ENCODE data around the gene SACS.
A peak's percentile ranks its signal among the peaks of the same experiment; 100 is the strongest.

Gene SACS, protein sequence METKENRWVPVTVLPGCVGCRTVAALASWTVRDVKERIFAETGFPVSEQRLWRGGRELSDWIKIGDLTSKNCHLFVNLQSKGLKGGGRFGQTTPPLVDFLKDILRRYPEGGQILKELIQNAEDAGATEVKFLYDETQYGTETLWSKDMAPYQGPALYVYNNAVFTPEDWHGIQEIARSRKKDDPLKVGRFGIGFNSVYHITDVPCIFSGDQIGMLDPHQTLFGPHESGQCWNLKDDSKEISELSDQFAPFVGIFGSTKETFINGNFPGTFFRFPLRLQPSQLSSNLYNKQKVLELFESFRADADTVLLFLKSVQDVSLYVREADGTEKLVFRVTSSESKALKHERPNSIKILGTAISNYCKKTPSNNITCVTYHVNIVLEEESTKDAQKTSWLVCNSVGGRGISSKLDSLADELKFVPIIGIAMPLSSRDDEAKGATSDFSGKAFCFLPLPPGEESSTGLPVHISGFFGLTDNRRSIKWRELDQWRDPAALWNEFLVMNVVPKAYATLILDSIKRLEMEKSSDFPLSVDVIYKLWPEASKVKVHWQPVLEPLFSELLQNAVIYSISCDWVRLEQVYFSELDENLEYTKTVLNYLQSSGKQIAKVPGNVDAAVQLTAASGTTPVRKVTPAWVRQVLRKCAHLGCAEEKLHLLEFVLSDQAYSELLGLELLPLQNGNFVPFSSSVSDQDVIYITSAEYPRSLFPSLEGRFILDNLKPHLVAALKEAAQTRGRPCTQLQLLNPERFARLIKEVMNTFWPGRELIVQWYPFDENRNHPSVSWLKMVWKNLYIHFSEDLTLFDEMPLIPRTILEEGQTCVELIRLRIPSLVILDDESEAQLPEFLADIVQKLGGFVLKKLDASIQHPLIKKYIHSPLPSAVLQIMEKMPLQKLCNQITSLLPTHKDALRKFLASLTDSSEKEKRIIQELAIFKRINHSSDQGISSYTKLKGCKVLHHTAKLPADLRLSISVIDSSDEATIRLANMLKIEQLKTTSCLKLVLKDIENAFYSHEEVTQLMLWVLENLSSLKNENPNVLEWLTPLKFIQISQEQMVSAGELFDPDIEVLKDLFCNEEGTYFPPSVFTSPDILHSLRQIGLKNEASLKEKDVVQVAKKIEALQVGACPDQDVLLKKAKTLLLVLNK (N-terminal part only)

DNA sequence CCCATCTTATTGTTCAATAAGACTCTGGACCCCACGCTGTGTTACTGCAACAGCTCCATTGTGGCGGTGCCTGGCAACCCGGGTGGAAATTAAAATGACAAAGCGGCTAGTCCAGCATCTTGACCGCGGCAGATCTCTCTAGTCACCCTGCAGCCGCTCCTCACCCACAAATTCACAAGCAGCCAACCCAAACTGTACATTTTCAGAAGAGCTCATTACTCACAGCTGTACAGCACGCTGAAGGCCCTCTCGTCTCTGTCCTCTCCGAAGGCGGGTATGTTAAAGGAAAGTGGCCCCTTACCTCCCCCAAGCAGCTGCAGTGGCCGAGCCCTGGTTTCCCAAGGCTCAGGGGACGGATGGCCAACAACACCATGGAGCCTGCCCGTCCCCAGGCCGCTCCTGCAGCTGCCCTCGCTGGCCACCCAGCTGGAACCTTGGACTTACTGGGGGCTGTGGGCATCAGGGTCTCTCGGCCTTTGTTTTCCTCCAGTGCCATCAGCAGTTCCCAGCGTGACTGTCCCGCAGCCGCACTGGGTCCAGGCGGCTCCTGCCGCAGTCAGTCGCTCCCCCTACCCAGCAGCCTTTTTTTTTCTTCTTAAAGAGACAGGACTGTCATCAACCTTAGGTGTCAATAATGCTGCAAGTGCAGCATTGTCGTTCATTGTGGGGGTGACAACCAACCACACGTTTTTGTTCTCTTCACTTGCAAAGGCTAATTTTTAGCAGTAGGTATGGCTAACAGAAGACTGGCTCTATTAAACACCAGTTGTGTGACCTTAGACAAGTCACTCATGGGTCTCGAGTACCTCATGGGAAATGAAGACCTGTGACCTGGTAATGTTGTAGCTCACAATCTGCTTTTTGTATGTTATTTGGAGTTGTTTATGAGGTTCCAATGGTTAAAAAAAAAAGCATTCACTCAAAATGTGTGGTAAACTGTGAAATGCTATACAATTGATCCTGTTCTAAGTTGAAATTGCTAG, at the start of gene SACS:
SACS (minus strand) TSS at position 532 of the 983 bp plus-strand sequence. CDS start 22,463 bp downstream, outside the sequence.
- no peak for DNase-seq (ENCODE audit: low read depth)

DNA sequence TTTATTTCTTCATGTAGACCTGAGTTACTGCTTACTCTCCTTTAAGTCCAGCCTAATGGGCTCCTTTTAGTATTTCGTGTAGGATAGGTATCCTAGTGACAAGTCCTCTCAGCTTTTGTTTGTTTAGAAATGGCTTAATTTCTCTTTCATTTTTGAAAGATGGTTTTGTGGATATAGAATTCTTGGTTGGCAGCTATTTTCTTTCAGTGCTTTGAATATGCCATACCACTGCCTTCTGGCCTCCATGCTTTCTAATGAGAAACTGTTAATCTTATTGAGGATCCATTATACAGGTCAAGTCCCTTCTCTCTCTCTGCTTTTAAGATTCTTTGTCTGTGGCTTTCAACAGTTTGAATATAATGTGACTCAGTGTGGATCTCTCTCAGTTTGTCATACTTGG, 46.8 kb upstream of the SACS start:
- no peak for DNase-seq (ENCODE audit: low read depth)

DNA sequence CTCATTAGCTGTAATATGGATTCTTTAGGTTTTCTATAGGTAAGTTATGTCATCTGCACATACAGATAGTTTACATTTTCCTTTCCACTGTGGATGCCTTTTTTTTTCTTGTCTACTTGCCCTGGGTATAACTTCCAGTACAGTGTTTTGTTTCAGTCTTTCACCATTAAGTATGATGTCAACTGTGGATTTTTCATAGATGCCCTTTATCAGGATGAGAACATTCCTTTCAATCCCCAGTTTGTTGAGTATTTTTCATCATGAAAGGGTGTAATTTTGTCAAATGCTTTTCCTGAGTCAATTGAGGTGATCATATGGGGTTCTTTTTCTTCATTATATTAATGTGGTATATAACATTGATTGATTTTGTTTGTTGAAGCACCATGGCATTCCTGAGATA, 43.6 kb upstream of the SACS start:
- no peak for DNase-seq (ENCODE audit: low read depth)

DNA sequence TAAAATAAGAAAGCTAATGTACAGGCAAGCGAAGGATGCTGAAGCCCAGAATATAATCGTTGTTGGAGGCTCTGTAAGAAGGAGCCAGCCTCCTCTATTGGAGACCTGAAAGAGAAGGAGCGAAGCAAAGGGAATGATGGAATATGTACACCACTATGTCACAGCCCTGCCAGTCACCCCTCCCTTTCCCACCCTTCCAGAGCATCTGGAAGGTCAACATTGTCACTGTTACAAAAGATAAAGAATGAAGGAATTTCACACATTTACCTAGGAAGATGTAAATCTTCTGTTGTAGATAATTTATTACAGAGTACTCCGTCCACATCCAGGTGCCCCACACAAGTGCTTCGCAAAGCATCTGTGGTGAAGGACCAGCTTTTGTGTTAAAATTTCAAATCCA, 39.7 kb upstream of the SACS start:
- DNase-seq (ENCODE audit: low read depth), result no peak

DNA sequence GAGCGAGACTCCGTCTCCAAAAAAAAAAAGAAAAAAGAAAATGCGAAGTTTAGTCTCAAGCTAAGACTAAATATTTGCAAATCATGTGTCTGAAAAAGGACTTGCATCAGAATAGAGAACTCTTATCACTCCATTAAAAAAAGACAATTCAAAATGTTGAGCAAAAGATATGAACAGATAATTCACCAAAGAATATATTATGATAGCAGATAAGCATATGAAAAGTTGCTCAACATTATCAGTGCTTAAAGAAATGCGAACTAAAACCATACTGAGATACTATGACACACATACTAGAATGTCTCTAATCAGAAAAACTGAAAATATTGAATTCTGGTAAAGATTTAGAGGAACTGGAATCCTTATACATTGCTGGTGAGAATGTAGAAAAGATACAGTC, 38.7 kb upstream of the SACS start:
- no peak for DNase-seq (ENCODE audit: low read depth)

DNA sequence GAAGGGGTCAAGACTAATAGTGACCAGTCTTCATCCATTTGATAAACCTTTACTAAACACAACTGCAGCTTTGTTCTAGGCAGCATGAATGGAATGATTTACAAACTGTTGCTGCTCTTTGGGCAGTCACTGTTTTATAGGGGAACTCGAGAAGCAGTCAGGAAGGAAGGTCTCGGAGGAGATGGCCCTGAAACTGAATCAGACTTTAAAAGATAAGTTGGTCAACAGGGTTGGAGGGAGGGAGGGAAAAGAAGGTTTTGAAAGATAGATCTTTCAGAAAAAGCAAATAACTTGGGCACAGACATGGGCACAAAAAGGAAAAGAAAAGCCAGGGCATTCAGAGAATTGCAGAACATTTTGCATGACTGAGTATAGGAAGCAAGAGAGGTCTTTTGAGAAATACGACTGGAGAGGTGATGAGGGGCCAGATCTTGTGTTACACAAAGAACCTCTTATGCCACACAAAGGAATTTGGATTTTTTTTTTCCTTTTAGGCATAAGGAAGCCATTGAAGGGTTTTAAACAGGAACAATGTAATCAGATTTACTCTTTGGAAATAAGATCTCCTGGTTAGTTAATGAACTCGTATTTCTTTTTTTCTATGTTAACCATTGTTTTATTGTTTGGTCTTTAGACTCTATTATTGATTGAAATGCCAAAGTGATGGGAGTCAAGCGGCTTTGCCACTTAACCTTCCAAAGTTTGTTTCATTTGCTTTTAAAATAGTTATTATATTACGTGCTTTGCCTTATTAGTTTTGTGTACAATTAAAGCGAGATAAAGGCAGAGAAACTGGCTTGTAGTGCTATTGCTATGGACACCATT, 37.5 kb upstream of the SACS start:
- DNase-seq (ENCODE audit: low read depth), result no peak

DNA sequence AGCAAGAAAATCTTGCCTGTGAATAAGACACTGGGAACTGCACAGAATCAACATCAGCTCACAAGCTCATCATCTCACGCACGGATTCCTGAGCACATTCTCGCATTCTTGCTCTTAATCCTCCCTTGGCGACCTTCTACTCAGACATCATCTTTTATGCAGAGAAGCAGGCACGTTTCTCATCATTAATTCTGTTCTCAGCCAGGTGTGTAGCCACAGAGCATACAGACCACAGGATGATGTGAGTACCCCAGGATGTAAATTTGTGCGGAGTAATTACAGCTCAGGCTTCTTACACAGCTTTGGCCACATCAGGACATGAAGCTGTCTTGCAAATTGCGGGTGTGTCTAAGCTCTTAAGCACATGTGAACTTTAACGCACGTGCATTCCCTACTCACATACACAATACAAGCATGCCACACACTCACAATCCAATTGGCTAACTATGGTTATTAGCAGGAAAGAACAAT, 36.5 kb upstream of the SACS start:
- DNase-seq (ENCODE audit: low read depth), result no peak

DNA sequence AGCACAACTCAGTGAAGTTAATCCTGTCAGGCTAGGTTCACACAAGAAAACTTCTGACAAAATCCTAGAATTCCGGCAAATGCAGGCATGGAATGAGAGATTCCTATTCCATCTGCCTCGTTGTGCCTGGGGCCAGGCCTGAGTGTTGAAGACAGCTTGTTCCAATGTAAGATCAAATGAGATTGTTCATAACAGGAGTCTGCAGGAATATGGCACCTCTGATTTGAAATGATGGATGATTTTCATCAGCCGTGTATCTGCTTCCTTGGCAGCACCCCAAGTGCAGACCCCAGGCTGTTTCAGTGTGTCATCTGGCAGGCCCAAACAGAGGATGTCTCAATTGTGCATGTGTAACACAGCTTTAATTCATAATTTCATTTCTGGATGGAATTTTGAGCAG, 35.3 kb upstream of the SACS start:
- DNase-seq (ENCODE audit: low read depth), result no peak

DNA sequence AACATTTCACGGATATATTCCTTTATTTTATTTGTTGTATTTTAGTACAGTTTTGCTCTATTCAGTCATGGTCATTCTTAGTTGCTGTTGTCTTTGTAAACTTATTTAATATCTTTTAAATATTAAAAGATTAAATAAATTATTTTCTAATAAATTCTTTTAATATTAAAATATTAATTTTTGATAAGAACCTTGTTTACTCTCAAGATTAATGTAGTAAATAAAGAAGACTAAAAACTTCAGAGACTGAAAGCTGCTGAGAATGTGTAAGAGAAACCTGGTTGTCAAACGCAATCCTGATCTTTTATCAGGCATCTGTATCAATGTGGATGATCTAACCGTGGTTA, 34.4 kb upstream of the SACS start:
- no peak for DNase-seq (ENCODE audit: low read depth)

DNA sequence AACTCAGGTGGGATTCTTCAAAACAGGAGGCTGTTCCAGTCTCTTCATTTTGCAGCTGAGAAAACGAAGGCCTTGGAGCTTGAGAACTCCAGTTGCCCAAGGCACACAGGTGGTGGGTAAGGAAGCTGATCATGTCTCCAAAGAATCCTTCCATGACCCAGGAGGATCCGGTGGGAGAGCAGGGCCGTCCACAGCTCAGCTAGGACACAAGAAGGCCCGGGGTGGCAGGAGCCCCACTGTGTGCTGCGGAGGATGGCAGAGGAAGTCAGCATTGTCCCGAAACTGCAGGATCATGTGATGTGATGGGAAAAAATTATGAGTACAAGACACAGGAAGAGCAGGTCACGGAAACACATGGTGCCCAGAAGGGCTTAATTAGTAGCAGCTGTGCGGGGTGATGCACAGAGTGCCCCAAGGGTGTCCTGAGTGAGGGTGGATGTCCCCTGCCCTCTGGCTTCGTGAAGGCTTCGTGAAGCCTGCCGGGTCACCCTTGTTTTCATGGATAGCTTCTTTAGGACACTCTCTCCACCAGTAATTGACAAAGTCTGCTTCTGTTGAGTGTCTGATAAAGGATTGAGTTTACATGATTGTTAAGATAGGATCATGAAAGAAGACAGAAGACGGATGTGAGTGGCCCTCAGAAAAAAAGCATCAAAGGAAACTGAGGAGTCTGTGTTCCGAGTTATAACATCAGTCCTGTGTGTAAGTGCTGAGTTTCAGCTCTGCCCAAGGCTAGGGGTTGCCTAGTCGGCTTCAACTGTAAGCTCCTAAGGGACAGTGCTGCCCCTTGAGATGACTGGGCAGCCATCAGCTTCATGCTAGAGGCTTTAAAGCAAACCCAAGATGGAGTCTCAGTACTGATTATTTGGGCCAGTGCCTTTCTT, 33.8 kb upstream of the SACS start:
- no peak for DNase-seq (ENCODE audit: low read depth)

DNA sequence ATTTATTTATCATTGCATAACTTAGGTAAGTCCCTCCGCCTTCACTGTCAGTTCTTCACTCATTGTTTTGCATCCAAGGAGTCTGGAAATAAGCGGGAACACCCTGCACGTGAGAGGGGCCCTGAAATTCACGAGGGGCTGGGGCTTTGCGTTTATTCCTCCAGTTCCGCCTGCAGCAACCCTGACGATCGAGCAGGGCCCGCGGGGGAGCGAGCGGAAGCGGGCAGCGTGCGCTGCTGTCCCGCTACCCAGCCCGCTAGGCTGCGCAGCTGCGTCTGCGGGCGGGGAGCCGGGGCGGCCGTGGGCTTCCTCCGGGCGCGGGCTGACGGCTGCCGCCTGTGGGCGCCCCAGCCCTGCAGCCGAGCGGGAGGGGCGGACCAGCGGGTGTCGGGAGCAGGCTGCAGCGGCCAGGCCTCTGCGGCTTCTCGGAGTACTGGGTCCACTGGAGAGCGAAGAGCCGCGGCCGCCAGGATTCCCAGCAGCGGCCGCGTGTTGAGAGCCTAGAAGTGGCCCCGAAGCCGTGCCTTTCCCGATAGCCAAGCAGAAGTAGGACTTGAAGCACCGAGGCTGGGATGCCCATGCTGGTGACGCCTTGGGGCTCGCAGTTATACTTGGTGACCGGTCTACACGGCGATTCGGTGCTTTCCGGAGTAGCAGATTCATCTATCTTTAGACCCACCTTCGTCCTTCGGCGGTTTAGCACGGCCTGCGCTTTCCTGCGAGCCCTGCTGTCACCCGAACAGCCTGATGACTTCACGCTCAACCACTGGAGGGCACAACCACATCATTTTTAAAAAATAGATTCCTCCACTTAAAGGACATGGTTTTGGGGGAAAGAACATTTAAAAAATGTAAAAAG, 32.9 kb upstream of the SACS start:
- peak; percentile 4 for DNase-seq (ENCODE audit: low read depth)

DNA sequence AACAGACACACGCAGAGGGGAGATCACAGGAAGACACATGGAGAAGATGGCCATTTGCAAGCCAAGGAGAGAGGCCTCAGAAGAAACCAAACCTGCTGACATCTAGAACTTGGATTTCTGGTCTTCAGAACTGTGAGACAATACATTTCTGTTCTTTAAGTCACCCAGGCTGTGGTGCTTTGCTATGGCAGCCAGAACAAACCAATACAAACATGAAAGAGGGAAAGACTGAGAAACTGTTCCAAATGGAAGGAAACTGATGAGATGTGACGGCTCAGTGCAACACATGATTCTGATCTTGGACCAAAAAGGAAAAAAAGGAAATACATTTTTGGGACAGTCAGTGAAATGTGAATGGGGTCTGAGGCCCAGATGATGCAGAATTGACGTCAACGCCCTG, 30.2 kb upstream of the SACS start:
- no peak for DNase-seq (ENCODE audit: low read depth)

DNA sequence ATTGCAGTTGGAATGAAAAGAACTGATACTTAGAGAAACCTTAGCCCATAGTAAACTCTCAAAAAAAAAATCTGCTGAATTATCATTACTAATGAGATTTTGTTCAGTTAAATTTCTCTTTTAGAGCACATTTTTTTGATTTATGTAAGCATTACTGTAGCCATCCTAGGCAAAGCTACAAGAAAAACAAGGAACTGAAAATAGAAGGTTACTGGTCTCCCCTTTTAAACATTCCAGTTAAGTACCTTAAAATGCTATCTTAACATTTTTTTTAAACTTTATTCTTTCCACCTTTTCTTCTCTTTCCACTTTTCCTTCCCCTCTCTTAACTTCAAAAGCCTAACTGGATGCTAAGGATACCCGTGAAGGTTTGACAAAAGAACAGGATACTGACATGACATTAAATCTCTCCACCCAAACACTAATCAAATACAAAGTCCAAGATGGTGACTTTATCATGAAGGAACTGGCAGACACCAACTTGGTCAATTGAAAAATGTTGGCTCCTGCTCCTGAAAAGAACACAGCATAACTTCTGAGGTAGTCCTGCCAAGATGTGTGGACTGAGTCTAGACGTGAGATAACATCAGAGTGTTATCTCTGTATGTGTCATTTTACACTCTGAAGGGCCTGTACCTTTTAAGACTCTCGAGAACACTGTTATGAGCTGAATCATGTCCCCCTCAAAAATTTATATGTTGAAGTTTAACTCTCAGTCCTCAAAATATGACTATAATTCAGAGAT, 29.5 kb upstream of the SACS start:
- DNase-seq (ENCODE audit: low read depth), result no peak

DNA sequence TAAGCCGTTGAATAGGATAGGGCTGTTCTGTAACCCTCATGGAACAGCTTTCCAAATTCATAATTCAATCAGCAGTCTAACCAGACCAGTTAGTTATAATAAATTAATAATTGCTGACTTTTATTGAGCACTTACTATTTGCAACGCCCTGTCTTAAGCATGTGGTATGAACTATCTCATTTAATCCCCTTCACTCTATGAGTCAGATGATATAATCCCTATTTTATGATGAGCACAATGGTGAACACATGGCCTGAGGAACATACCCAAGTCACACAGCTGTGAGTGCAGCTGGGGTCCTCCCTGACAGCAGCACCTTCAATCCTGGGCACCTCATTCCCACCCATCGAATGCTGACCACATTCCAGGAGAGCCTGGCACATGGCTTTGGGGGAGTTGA, 28.0 kb upstream of the SACS start:
- DNase-seq (ENCODE audit: low read depth), result no peak

DNA sequence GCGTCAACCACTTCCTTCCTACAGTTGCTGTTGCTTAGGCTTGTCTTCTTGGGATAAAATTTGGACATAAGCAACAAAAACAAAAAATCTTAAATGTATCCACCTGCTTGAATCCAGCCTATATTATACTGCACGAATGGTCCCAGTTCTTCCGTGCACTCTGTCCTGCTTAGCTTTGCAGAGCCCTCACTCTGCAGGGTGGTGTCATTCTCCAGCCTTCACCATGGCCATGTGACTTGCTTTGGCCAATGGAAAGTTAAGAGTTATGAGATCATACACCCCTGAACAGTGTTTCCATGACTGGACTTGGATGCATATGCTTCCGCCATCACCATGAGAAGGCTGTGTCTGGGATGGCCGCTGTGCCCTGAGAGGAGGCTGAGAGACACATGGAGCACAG, 27.4 kb upstream of the SACS start:
- no peak for DNase-seq (ENCODE audit: low read depth)

DNA sequence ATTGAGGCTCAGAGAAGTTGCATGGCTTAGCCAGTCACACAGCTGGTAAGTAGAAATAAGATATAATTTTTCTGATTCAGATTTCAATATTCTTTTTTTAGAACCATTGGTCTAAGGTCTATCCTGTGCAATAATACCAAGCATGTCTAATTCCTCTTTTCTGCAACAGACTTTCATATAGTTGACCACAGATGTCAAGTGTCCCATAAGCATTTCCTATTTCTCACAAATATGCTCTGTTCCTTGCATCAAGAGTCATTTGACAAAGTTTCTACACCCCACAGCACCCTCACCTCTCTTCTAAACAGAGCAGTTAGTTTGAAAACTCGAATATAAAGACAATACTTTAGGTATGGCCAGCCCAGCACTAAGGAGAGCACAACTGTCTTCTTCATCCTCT, 26.8 kb upstream of the SACS start:
- no peak for DNase-seq (ENCODE audit: low read depth)

DNA sequence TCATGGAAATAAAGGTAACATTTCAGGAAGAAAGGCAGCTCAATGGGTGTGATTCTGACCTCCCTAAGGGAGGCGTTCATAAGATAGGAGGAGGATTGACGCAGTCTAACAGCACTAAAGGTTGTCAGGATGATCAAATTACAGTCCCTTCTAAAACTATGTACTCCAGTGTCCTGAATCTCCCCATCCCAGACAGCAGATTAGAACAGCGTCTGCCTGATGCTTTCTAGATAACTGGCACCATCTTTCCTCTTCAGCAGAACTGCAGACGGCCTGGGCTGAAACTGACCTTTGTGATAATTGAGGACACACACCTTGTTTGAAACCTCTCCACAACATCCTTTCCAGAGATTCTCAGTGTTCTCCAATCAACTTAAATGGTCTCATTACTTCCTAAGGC, 25.5 kb upstream of the SACS start:
- no peak for DNase-seq (ENCODE audit: low read depth)
